H9 (cell line): ENCODE measurements around the gene SCN1B. TPM values are rescaled to one million over a fixed set of nuclear protein-coding genes. Genes with fewer than 3 reads are reported as not detected.

Experiments used
- DNase-seq: peaks from one replicate; pipeline ENCODE4 v3.0.0-alpha.2; 2017
- H2AFZ ChIP-seq: one replicate; pipeline ENCODE4 v1.6.1; 2013; ENCODE audit warnings: mild to moderate bottlenecking, low read length, control low read depth, moderate library complexity
- H2AK5ac ChIP-seq: 2 replicates; pipeline ENCODE4 v1.6.1; 2013; ENCODE audit warnings: low read length, control low read depth, mixed read lengths; ENCODE audit not compliant: insufficient read length
- H2BK120ac ChIP-seq: one replicate; pipeline ENCODE4 v1.6.1; 2013; ENCODE audit warnings: low read depth, mild to moderate bottlenecking, low read length, control low read depth, inconsistent platforms; ENCODE audit not compliant: poor library complexity, severe bottlenecking
- H2BK12ac ChIP-seq: 2 replicates; pipeline ENCODE4 v1.6.1; 2013; ENCODE audit warnings: low read length, control low read depth, mixed read lengths, low read depth; ENCODE audit not compliant: insufficient read length
- H2BK15ac ChIP-seq: 2 replicates; pipeline ENCODE4 v1.6.1; 2013; ENCODE audit warnings: low read depth, low read length, control low read depth
- H2BK20ac ChIP-seq: one replicate; pipeline ENCODE4 v1.6.1; 2013; ENCODE audit warnings: low read depth, mild to moderate bottlenecking, low read length, control low read depth, inconsistent platforms; ENCODE audit not compliant: poor library complexity, severe bottlenecking
- H2BK5ac ChIP-seq: 2 replicates; pipeline ENCODE4 v1.6.1; 2013; ENCODE audit warnings: low read length, control low read depth, mixed read lengths; ENCODE audit not compliant: insufficient read length
- H3K14ac ChIP-seq: 2 replicates; pipeline ENCODE4 v1.6.1; 2013; ENCODE audit warnings: low read length, control low read depth; ENCODE audit not compliant: insufficient read depth
- H3K18ac ChIP-seq: 2 replicates; pipeline ENCODE4 v1.6.1; 2013; ENCODE audit warnings: low read depth, mild to moderate bottlenecking, mixed read lengths, low read length, control low read depth; ENCODE audit not compliant: insufficient read length
- H3K23ac ChIP-seq: 2 replicates; pipeline ENCODE4 v1.6.1; 2013; ENCODE audit warnings: low read length, control low read depth, mixed read lengths, low read depth; ENCODE audit not compliant: insufficient read length
- H3K23me2 ChIP-seq: 2 replicates; pipeline ENCODE4 v1.6.1; 2013; ENCODE audit warnings: low read depth, mild to moderate bottlenecking, mixed read lengths, low read length, control low read depth; ENCODE audit not compliant: insufficient read length, poor library complexity, severe bottlenecking
- H3K27ac ChIP-seq: 2 replicates; pipeline ENCODE4 v1.5.1; 2013; ENCODE audit warnings: low read length, control low read depth, mixed read lengths, low read depth; ENCODE audit not compliant: insufficient read length
- H3K27me3 ChIP-seq: 2 replicates; pipeline ENCODE4 v1.6.1; 2013; ENCODE audit warnings: low read length, control low read depth, inconsistent platforms; ENCODE audit not compliant: insufficient read depth
- H3K4ac ChIP-seq: 2 replicates; pipeline ENCODE4 v1.6.1; 2013; ENCODE audit warnings: low read depth, mild to moderate bottlenecking, control low read depth, inconsistent platforms, low read length, moderate library complexity
- H3K4me1 ChIP-seq: 2 replicates; pipeline ENCODE4 v1.6.1; 2013; ENCODE audit warnings: low read length, control low read depth, inconsistent platforms; ENCODE audit not compliant: insufficient read depth
- H3K4me2 ChIP-seq: 2 replicates; pipeline ENCODE4 v1.6.1; 2013; ENCODE audit warnings: low read length, control low read depth, mixed read lengths; ENCODE audit not compliant: insufficient read length, insufficient read depth
- H3K56ac ChIP-seq: 2 replicates; pipeline ENCODE4 v1.6.1; 2013; ENCODE audit warnings: low read depth, mild to moderate bottlenecking, mixed read lengths, low read length, control low read depth; ENCODE audit not compliant: insufficient read length
- H3K79me1 ChIP-seq: 2 replicates; pipeline ENCODE4 v1.6.1; 2013; ENCODE audit warnings: low read depth, mild to moderate bottlenecking, moderate library complexity, low read length, control low read depth, inconsistent platforms; ENCODE audit not compliant: insufficient read depth, poor library complexity, severe bottlenecking
- H3K79me2 ChIP-seq: 2 replicates; pipeline ENCODE4 v1.6.1; 2013; ENCODE audit warnings: low read length, control low read depth, inconsistent platforms; ENCODE audit not compliant: insufficient read depth
- H3K9ac ChIP-seq: 2 replicates; pipeline ENCODE4 v1.6.1; 2013; ENCODE audit warnings: low read length, control low read depth, mixed read lengths; ENCODE audit not compliant: insufficient read length; ENCODE audit errors: extremely low read depth
- H3K9me3 ChIP-seq: one replicate; pipeline ENCODE4 v1.6.1; 2013; ENCODE audit warnings: low read depth, low read length, inconsistent platforms; ENCODE audit not compliant: control insufficient read depth
- H3T11ph ChIP-seq: one replicate; pipeline ENCODE4 v1.6.1; 2013; ENCODE audit warnings: mild to moderate bottlenecking, low read length, control low read depth, inconsistent platforms
- H4K20me1 ChIP-seq: one replicate; pipeline ENCODE4 v1.6.1; 2013; ENCODE audit not compliant: control insufficient read depth, insufficient read length, insufficient read depth
- H4K5ac ChIP-seq: 2 replicates; pipeline ENCODE4 v1.6.1; 2013; ENCODE audit warnings: low read depth, mild to moderate bottlenecking, mixed read lengths, low read length, control low read depth; ENCODE audit not compliant: insufficient read length
- H4K8ac ChIP-seq: replicated peaks from 2 replicates; pipeline ENCODE4 v1.6.1; 2013; ENCODE audit warnings: low read length, control low read depth, mixed read lengths, low read depth; ENCODE audit not compliant: insufficient read length
- H4K91ac ChIP-seq: 2 replicates; pipeline ENCODE4 v1.6.1; 2013; ENCODE audit warnings: low read depth, mild to moderate bottlenecking, moderate library complexity, mixed read lengths, low read length, control low read depth; ENCODE audit not compliant: insufficient read length
- H3K27ac Mint-ChIP-seq, 3 experiments: 2 replicates in 2 of 3; 3 replicates in 1 of 3; pipeline ENCODE4 v1.8.0; 2020 to 2021; ENCODE audit warnings: mixed read lengths in 3 of 3, mild to moderate bottlenecking in 1 of 3, moderate library complexity in 1 of 3
- H3K27me3 Mint-ChIP-seq: 2 replicates; pipeline ENCODE4 v1.8.0; 2021; ENCODE audit warnings: low read depth, mild to moderate bottlenecking, moderate library complexity, mixed read lengths
- H3K36me3 Mint-ChIP-seq, 3 experiments: 2 replicates in 2 of 3; 3 replicates in 1 of 3; pipeline ENCODE4 v1.8.0; 2020 to 2021; ENCODE audit warnings: low read depth in 3 of 3, mixed read lengths in 3 of 3; ENCODE audit not compliant: insufficient read depth in 1 of 3
- H3K4me1 Mint-ChIP-seq, 2 experiments: 2 replicates each; pipeline ENCODE4 v1.8.0; 2020; ENCODE audit warnings: mixed read lengths in 2 of 2
- H3K4me3 Mint-ChIP-seq, 2 experiments: 2 replicates in 1 of 2; 3 replicates in 1 of 2; pipeline ENCODE4 v1.8.0; 2020 to 2021; ENCODE audit warnings: mild to moderate bottlenecking in 2 of 2, mixed read lengths in 2 of 2, moderate library complexity in 1 of 2
- H3K9me3 Mint-ChIP-seq, 2 experiments: 2 replicates in 1 of 2; 3 replicates in 1 of 2; pipeline ENCODE4 v1.8.0; 2020; ENCODE audit warnings: mild to moderate bottlenecking in 2 of 2, mixed read lengths in 2 of 2, moderate library complexity in 1 of 2
- CTCF ChIP-seq: fragments of 200-600 bp; sonication (generic); conservative IDR thresholded peaks from 3 replicates; pipeline ENCODE4 v1.8.0; 2021; ENCODE audit warnings: antibody characterized with exemption, mild to moderate bottlenecking
- WGBS: extraction: QIAGEN DNeasy Blood & Tissue Kit; methylation state at CpG from one replicate; pipeline ENCODE4 v1.1.7; 2013; ENCODE audit warnings: missing lambda C conversion rate, low lambda C conversion rate, mixed read lengths; ENCODE audit not compliant: insufficient read length; ENCODE audit errors: extremely low coverage; 5-methylcytosine and 5-hydroxymethylcytosine counted together
- total RNA-seq: library from RNA; stranded (reverse); gene quantifications from 2 replicates; pipeline ENCODE4 v1.2.1, GENCODE V29; 2021

SCN1B gene
- total RNA-seq, 1 experiment from 2014 or later: 3.8 TPM

DNA sequence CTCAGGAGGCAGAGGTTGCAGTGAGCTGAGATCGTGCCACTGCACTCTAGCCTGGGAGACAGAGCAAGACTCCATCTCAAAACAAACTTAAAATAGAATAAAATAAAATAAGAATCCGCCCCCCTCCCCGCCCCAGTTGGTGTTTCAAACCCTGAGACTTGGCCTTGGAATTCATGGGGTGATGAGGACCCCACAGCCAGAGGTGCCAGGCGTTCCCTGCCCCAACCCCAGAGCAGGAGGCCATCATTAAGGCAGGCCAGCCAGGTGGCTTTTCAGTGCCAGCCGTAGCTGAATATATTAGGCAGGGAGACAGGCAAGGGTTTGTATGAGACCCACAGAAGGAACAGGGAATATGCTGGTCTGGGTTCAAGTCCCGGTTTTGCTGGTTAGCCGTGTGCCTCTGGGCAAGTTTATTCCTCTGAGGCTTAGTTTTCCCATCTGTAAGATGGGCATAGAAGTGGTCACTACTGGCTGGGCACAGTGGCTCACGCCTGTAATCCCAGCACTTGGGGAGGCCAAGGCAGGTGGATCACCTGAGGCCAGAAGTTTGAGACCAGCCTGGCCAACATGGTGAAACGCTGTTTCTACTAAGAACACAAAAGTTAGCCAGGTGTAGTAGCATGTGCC, 23.5 kb downstream of the SCN1B start:
- H3K9me3 ChIP-seq: no peaks in the 10 kb centered on the region
- H3K4me1 Mint-ChIP-seq: peaks cover 18 to 29% of the 10 kb centered on the region in 2 experiments
- no peaks in the 10 kb centered on the region for H4K20me1 ChIP-seq
- H3T11ph ChIP-seq: no peak overlapping the region
- H3K27me3 ChIP-seq: no peaks in the 10 kb centered on the region
- DNase-seq: no peak
- H4K5ac ChIP-seq: no peak overlapping the region
- no peak for TF ChIP-seq CTCF
- H3K79me1 ChIP-seq: no peaks in the 10 kb centered on the region
- no peak overlapping the region for H2BK120ac ChIP-seq
- no peak overlapping the region for H3K23ac ChIP-seq
- no peaks in the 10 kb centered on the region for H3K27me3 Mint-ChIP-seq
- no peak overlapping the region for H3K9ac ChIP-seq
- no peak overlapping the region for H3K14ac ChIP-seq
- H3K4me3 Mint-ChIP-seq: no peak overlapping the region
- H2BK12ac ChIP-seq: no peak overlapping the region
- no peak overlapping the region for H3K4me2 ChIP-seq
- no peak overlapping the region for H3K56ac ChIP-seq
- H2BK5ac ChIP-seq: no peak overlapping the region
- no peaks in the 10 kb centered on the region for H3K23me2 ChIP-seq
- H3K4ac ChIP-seq: no peak overlapping the region
- H2AFZ ChIP-seq: no peak overlapping the region
- peaks cover 4 to 15% (median 10%) of the 10 kb centered on the region in 3 experiments; a peak in 4 of 7 replicates for H3K36me3 Mint-ChIP-seq
- H3K79me2 ChIP-seq: no peaks in the 10 kb centered on the region
- no peak overlapping the region for H2AK5ac ChIP-seq
- H3K27ac ChIP-seq: no peak overlapping the region
- H3K4me1 ChIP-seq: no peaks in the 10 kb centered on the region
- no peak overlapping the region for H4K91ac ChIP-seq
- H4K8ac ChIP-seq: no peak overlapping the region
- H2BK15ac ChIP-seq: no peak overlapping the region
- H3K18ac ChIP-seq: no peak overlapping the region
- WGBS: no CpG with 5 or more reads among the region's 9 CpGs
- H3K9me3 Mint-ChIP-seq: no peaks in the 10 kb centered on the region
- no peak overlapping the region for H2BK20ac ChIP-seq
- H3K27ac Mint-ChIP-seq: no peak overlapping the region; a peak in 1 of 7 replicates
